Body of pancreas (tissue), 4 donors: ENCODE data around the gene CACNA2D3. TPM values are rescaled to one million over a fixed set of nuclear protein-coding genes. Genes with fewer than 3 reads are reported as not detected.

ENCODE experiments used
- ATAC-seq: fragments of 150-250 bp; one replicate; pipeline ENCODE4 v1.9.1; 2016
- DNase-seq, 4 donors: peaks; one replicate each; pipeline ENCODE4 v3.0.0-alpha.2; 2019
- H3K27ac ChIP-seq, 4 donors: fragments of 200-600 bp; sonication (generic); 1 replicate in 3 of 4; 2 replicates in 1 of 4; pipeline versions ENCODE4 v1.5.1 to v1.6.1; 2016 to 2019; ENCODE audit warnings: mild to moderate bottlenecking in 1 of 4, mixed read lengths in 1 of 4, moderate library complexity in 1 of 4
- H3K27me3 ChIP-seq, 2 donors: fragments of 200-600 bp; sonication (generic); one replicate each; pipeline ENCODE4 v1.6.0; 2016; ENCODE audit warnings: mild to moderate bottlenecking in 1 of 2
- H3K36me3 ChIP-seq, 2 donors: fragments of 200-600 bp; sonication (generic); replicated peaks in 1 of 2; 2 replicates each; pipeline ENCODE4 v1.5.1; 2016; ENCODE audit warnings: low read depth in 2 of 2; ENCODE audit not compliant: insufficient read depth in 1 of 2
- H3K4me1 ChIP-seq: fragments of 200-600 bp; sonication (generic); one replicate; pipeline ENCODE4 v1.6.0; 2016
- H3K4me3 ChIP-seq, 2 donors: fragments of 200-600 bp; sonication (generic); 1 replicate in 1 of 2; 2 replicates in 1 of 2; pipeline ENCODE4 v1.5.1; 2016 to 2019
- H3K9me3 ChIP-seq, 3 donors: fragments of 200-600 bp; sonication (generic); 1 replicate in 2 of 3; 2 replicates in 1 of 3; pipeline ENCODE4 v1.5.1; 2016
- CTCF ChIP-seq, 7 experiments: fragments of 450-650 bp in 4 of 7; fragments of 200-600 bp in 3 of 7; sonication (generic) in 3 of 7; IDR thresholded peaks; one replicate each; pipeline ENCODE4 v1.5.1; 2016 to 2019; ENCODE audit warnings: antibody characterized with exemption in 7 of 7
- POLR2A ChIP-seq, 3 donors: fragments of 450-650 bp; IDR thresholded peaks; one replicate each; pipeline ENCODE4 v1.6.1; 2016; ENCODE audit warnings: antibody characterized with exemption in 3 of 3, mild to moderate bottlenecking in 2 of 3
- WGBS, 2 donors: methylation state at CpG; one replicate each; pipeline ENCODE4 v1.1.5; 2017; 5-methylcytosine and 5-hydroxymethylcytosine counted together
- intact Hi-C: fragments of 100-400 bp; cut with DNase I; formaldehyde crosslinking; loops from one replicate; pipeline ENCODE4 v1.15.1; 2023
- total RNA-seq, 2 donors: library from RNA; depleted of rRNA; stranded (reverse); fragments of >200 nt; gene quantifications; one replicate each; pipeline ENCODE4 v1.1.0, GENCODE V29; 2016

CACNA2D3 gene
- total RNA-seq, 2 donors from 2014 or later: not detected

DNA sequence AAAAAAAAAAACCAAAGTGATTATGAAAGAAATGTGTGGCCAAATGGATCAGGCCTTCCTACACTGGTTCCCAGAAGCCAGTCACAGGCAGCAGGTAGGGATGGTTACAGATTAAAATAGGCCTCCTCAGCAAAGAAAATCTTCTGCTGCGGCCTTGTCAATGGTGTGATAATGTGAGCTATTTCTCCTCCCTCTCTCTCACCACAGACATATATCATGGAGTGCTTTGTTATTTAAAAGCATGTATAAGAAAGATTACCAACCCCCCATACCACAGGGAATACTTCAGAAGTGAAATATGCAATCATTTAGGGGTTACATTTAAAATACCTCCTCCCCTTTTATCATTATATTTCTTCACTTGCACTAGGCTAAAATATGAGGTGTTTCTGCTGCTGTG, 837.7 kb downstream of the CACNA2D3 start:
- no peaks in the 10 kb centered on the region for H3K9me3 ChIP-seq

GRCh38 chr3:54960701-54961100, 838.3 kb downstream of the CACNA2D3 start:
- H3K4me1 ChIP-seq: no peaks in the 10 kb centered on the region
- no peak for ATAC-seq
- intact Hi-C loops: no loop called here

More for the DNA sequence above, 837.7 kb downstream of the CACNA2D3 start:
- TF ChIP-seq POLR2A (IDR thresholded peaks at IDR 0.05): no peak
- no peak for TF ChIP-seq CTCF (IDR thresholded peaks at IDR 0.05)
- ATAC-seq: no peak
- no peaks in the 10 kb centered on the region for H3K36me3 ChIP-seq
- no peaks in the 10 kb centered on the region for H3K4me1 ChIP-seq
- no peak for DNase-seq
- no peaks in the 10 kb centered on the region for H3K27me3 ChIP-seq
- 91% methylated on average over 1 of the region's 1 CpG for WGBS, 2 donors
- intact Hi-C loops: no loop called here
- no peak overlapping the region for H3K4me3 ChIP-seq
- no peak overlapping the region for H3K27ac ChIP-seq

DNA sequence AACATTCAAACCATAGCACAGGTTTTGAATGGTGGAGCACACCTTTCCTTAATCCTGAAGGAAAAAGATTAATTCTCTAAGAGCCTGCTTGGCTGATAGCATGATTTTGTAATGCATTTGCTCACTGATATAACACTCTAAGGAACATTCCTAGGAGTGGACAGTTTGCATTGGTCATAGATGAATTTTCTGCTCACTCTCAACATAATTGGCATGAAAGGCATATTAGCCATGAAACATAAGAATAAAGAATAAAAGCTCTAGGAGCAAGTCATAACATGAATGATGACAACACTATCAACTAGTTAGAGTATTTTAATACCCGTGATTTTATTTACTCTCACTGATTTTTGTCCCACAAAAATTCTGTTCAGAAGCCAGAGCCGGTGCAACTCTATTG, 839.8 kb downstream of the CACNA2D3 start:
- DNase-seq: no peak
- ATAC-seq: no peak
- no peak overlapping the region for H3K27ac ChIP-seq
- TF ChIP-seq CTCF (IDR thresholded peaks at IDR 0.05) (no peak), POLR2A (IDR thresholded peaks at IDR 0.05) (no peak)
- H3K27me3 ChIP-seq: no peaks in the 10 kb centered on the region
- 64 to 66% methylated on average over 2 of the region's 2 CpGs for WGBS, 2 donors
- H3K4me1 ChIP-seq: peaks cover 6% of the 10 kb centered on the region
- H3K9me3 ChIP-seq: no peaks in the 10 kb centered on the region
- H3K36me3 ChIP-seq: no peaks in the 10 kb centered on the region
- intact Hi-C loops: no loop called here
- no peak overlapping the region for H3K4me3 ChIP-seq

More at GRCh38 chr3:54960701-54961100, 838.3 kb downstream of the CACNA2D3 start:
- Histone ChIP-seq H3K9me3 (no peaks in the 10 kb centered on the region), H3K27me3 (no peaks in the 10 kb centered on the region), H3K27ac (no peak overlapping the region), H3K36me3 (no peaks in the 10 kb centered on the region), H3K4me3 (no peak overlapping the region)
- DNase-seq: no peak
- TF ChIP-seq POLR2A (IDR thresholded peaks at IDR 0.05): no peak
- no peak for TF ChIP-seq CTCF (IDR thresholded peaks at IDR 0.05)
- 44 to 47% methylated on average over 4 of the region's 4 CpGs for WGBS, 2 donors

GRCh38 chr3:54963641-54964040, 841.3 kb downstream of the CACNA2D3 start:
- Histone ChIP-seq H3K27me3 (no peaks in the 10 kb centered on the region), H3K9me3 (no peaks in the 10 kb centered on the region), H3K4me1 (peaks cover 8% of the 10 kb centered on the region), H3K36me3 (no peaks in the 10 kb centered on the region), H3K27ac (no peak overlapping the region), H3K4me3 (no peak overlapping the region)
- TF ChIP-seq POLR2A (IDR thresholded peaks at IDR 0.05) (no peak), CTCF (IDR thresholded peaks at IDR 0.05) (no peak)
- WGBS, 2 donors: 53 to 69% methylated on average over 4 of the region's 4 CpGs
- intact Hi-C loops: no loop called here
- DNase-seq (no peak), ATAC-seq (no peak)

GRCh38 chr3:54964081-54964480, 841.7 kb downstream of the CACNA2D3 start:
- 83 to 88% methylated on average over 3 of the region's 3 CpGs for WGBS, 2 donors

More at GRCh38 chr3:54964081-54964480, 841.7 kb downstream of the CACNA2D3 start:
- Histone ChIP-seq H3K4me3 (no peak overlapping the region), H3K27me3 (no peaks in the 10 kb centered on the region), H3K27ac (no peak overlapping the region), H3K36me3 (no peaks in the 10 kb centered on the region), H3K4me1 (peaks cover 8% of the 10 kb centered on the region), H3K9me3 (no peaks in the 10 kb centered on the region)
- no peak for TF ChIP-seq POLR2A (IDR thresholded peaks at IDR 0.05)
- no peak for TF ChIP-seq CTCF (IDR thresholded peaks at IDR 0.05)
- intact Hi-C loops: no loop called here
- ATAC-seq: no peak
- DNase-seq: no peak
